HepG2 (cell line): Measurements from ENCODE around the gene OXLD1. TPM values are rescaled to one million over a fixed set of nuclear protein-coding genes. Genes with fewer than 3 reads are reported as not detected.
A peak's percentile ranks its signal among the peaks of the same experiment; 100 is the strongest.

ENCODE experiments used
- ATAC-seq: fragments of 200-7000 bp; cut with Tn5 transposase; 3 replicates; pipeline ENCODE4 v1.9.1; 2020; ENCODE audit warnings: mild to moderate bottlenecking, moderate library complexity
- BruUV-seq: library from RNA; stranded (reverse); fragments of 400-500 nt; replicated peaks from 2 replicates; lab custom pipeline; 2021; lab: Mats Ljungman, UMichigan
- CTCF ChIA-PET: fragments of 300-600 bp; formaldehyde crosslinking; extraction: SDS; loops from one replicate; lab custom pipeline; 2021; ENCODE audit warnings: low total read pairs, inconsistent platforms, low intra/inter-chr PET ratio; lab: Yijun Ruan, JAX
- POLR2A ChIA-PET: fragments of 350-600 bp; sonication (Branson Sonifier 250); formaldehyde crosslinking; loops from one replicate; lab custom pipeline; 2020; ENCODE audit warnings: antibody characterized with exemption, inconsistent platforms; lab: Yijun Ruan, JAX
- DNase-seq: peaks from one replicate; pipeline ENCODE4 v3.0.0-alpha.2; 2015; ENCODE audit warnings: low spot score
- FAIRE-seq: peaks from 3 replicates; lab custom pipeline; 2011; peaks lifted over from hg19 to GRCh38; lab: Jason Lieb, UNC
- H2AFZ ChIP-seq: one replicate; pipeline ENCODE4 v1.6.1; 2011; ENCODE audit warnings: low read length, inconsistent platforms
- H3K27ac ChIP-seq: fragments of 300-600 bp; 3 replicates; pipeline ENCODE4 v1.8.0; 2011; ENCODE audit warnings: mixed run types, mild to moderate bottlenecking, mixed read lengths, low read length, inconsistent platforms; ENCODE audit not compliant: insufficient read depth; ENCODE audit errors: extremely low read length
- H3K27me3 ChIP-seq, 2 experiments: fragments of 200-600 bp in 1 of 2; 2 replicates in 1 of 2; 3 replicates in 1 of 2; pipeline versions ENCODE4 v1.6.0 to v1.8.0; 2011; ENCODE audit warnings: low read length in 2 of 2, mild to moderate bottlenecking in 2 of 2, moderate library complexity in 2 of 2, inconsistent platforms in 1 of 2; ENCODE audit not compliant: insufficient read depth in 2 of 2, control insufficient read depth in 1 of 2
- H3K36me3 ChIP-seq, 2 experiments: fragments of 200-600 bp in 1 of 2; replicated peaks in 1 of 2; 2 replicates in 1 of 2; 3 replicates in 1 of 2; pipeline versions ENCODE4 v1.5.1 to v1.8.0; 2011; ENCODE audit warnings: low read length in 2 of 2, inconsistent platforms in 1 of 2; ENCODE audit not compliant: insufficient read depth in 2 of 2, control insufficient read depth in 1 of 2
- H3K4me1 ChIP-seq: 2 replicates; pipeline ENCODE4 v1.5.1; 2012; ENCODE audit warnings: low read length, inconsistent platforms; ENCODE audit not compliant: insufficient read depth
- H3K4me2 ChIP-seq: 2 replicates; pipeline ENCODE4 v1.6.0; 2011; ENCODE audit warnings: low read depth, low read length, inconsistent platforms
- H3K4me3 ChIP-seq, 3 experiments: fragments of 200-600 bp in 1 of 3; sonication (generic), shearing (Covaris generic) in 1 of 3; replicated peaks in 1 of 3; 2 replicates each; pipeline ENCODE4 v1.5.1; 2011 to 2016; ENCODE audit warnings: low read length in 3 of 3, inconsistent platforms in 2 of 3, low read depth in 2 of 3, mild to moderate bottlenecking in 2 of 3, control low read depth in 1 of 3, mixed read lengths in 1 of 3; ENCODE audit not compliant: insufficient read depth in 1 of 3
- H3K79me2 ChIP-seq: one replicate; pipeline ENCODE4 v1.6.1; 2011; ENCODE audit warnings: low read length, inconsistent platforms; ENCODE audit not compliant: insufficient read depth
- H3K9ac ChIP-seq: 2 replicates; pipeline ENCODE4 v1.6.0; 2011; ENCODE audit warnings: mild to moderate bottlenecking, low read depth, low read length, inconsistent platforms; ENCODE audit not compliant: insufficient read depth
- H3K9me3 ChIP-seq: 2 replicates; pipeline ENCODE4 v1.5.1; 2012; ENCODE audit warnings: mild to moderate bottlenecking, low read length
- H4K20me1 ChIP-seq: 2 replicates; pipeline ENCODE4 v1.6.0; 2011; ENCODE audit warnings: inconsistent platforms, mild to moderate bottlenecking, low read length, moderate library complexity; ENCODE audit not compliant: insufficient read depth
- AGO2 ChIP-seq: fragments of 200-400 bp; formaldehyde crosslinking; optimal IDR thresholded peaks from 2 replicates; pipeline ENCODE3; 2017; ENCODE audit warnings: mild to moderate bottlenecking, low read depth, low read length, moderate library complexity
- CHCHD3 ChIP-seq: sonication (generic); formaldehyde crosslinking; IDR thresholded peaks from 2 replicates; pipeline ENCODE4 v1.8.0; 2022; ENCODE audit warnings: mild to moderate bottlenecking, missing genetic modification reagents, moderate library complexity
- JUN ChIP-seq: sonication (generic); formaldehyde crosslinking; IDR thresholded peaks from 2 replicates; pipeline ENCODE4 v1.4.0; 2020; ENCODE audit warnings: mild to moderate bottlenecking, missing genetic modification reagents
- LBX2 ChIP-seq: sonication (generic); formaldehyde crosslinking; IDR thresholded peaks from 2 replicates; pipeline ENCODE4 v1.5.0; 2020; ENCODE audit warnings: missing genetic modification reagents, mild to moderate bottlenecking, borderline replicate concordance
- SALL1 ChIP-seq: sonication (generic); formaldehyde crosslinking; IDR thresholded peaks from 2 replicates; pipeline ENCODE4 v1.8.0; 2022; ENCODE audit warnings: mild to moderate bottlenecking, missing genetic modification reagents
- SMAD1 ChIP-seq: sonication (generic); formaldehyde crosslinking; IDR thresholded peaks from 2 replicates; pipeline ENCODE4 v1.4.0; 2020; ENCODE audit warnings: missing genetic modification reagents, low read depth, mild to moderate bottlenecking, borderline replicate concordance
- SOX5 ChIP-seq: IDR thresholded peaks from 2 replicates; pipeline ENCODE4 v1.6.1; 2016; ENCODE audit warnings: borderline replicate concordance
- STAG1 ChIP-seq: sonication (generic); formaldehyde crosslinking; IDR thresholded peaks from 2 replicates; pipeline ENCODE4 v1.4.0; 2020; ENCODE audit warnings: missing genetic modification reagents
- STAT5B ChIP-seq: sonication (generic); formaldehyde crosslinking; IDR thresholded peaks from 2 replicates; pipeline ENCODE4 v1.4.0; 2020; ENCODE audit warnings: missing genetic modification reagents
- TOE1 ChIP-seq: sonication (generic); formaldehyde crosslinking; IDR thresholded peaks from 2 replicates; pipeline ENCODE4 v1.4.0; 2020; ENCODE audit warnings: mild to moderate bottlenecking, missing genetic modification reagents
- ZIK1 ChIP-seq: sonication (generic); formaldehyde crosslinking; IDR thresholded peaks from 2 replicates; pipeline ENCODE4 v1.5.0; 2020; ENCODE audit warnings: mild to moderate bottlenecking, low read depth, missing genetic modification reagents, borderline replicate concordance
- ZMAT5 ChIP-seq: sonication (generic); formaldehyde crosslinking; IDR thresholded peaks from 2 replicates; pipeline ENCODE4 v1.5.0; 2020; ENCODE audit warnings: mild to moderate bottlenecking, low read depth, missing genetic modification reagents, borderline replicate concordance
- ZNF12 ChIP-seq: sonication (generic); formaldehyde crosslinking; IDR thresholded peaks from 2 replicates; pipeline ENCODE4 v1.5.0; 2020; ENCODE audit warnings: missing genetic modification reagents
- ZNF343 ChIP-seq: sonication (generic); formaldehyde crosslinking; IDR thresholded peaks from 2 replicates; pipeline ENCODE4 v1.4.0; 2020; ENCODE audit warnings: mild to moderate bottlenecking, missing genetic modification reagents
- ZNF431 ChIP-seq: sonication (generic); formaldehyde crosslinking; IDR thresholded peaks from 2 replicates; pipeline ENCODE4 v1.9.0; 2022; ENCODE audit warnings: missing genetic modification reagents, low read depth, mild to moderate bottlenecking, borderline replicate concordance
- ZNF749 ChIP-seq: sonication (generic); formaldehyde crosslinking; IDR thresholded peaks from 2 replicates; pipeline ENCODE4 v1.8.0; 2022; ENCODE audit warnings: mild to moderate bottlenecking, missing genetic modification reagents, moderate library complexity, borderline replicate concordance
- ZNF883 ChIP-seq: sonication (generic); formaldehyde crosslinking; IDR thresholded peaks from 2 replicates; pipeline ENCODE4 v1.5.1; 2020; ENCODE audit warnings: mild to moderate bottlenecking, missing genetic modification reagents; ENCODE audit errors: not compliant biosample characterization
- ZNF891 ChIP-seq: sonication (generic); formaldehyde crosslinking; IDR thresholded peaks from 2 replicates; pipeline ENCODE4 v1.5.0; 2020; ENCODE audit warnings: mild to moderate bottlenecking, missing genetic modification reagents
- WGBS: methylation state at CpG from one replicate; pipeline ENCODE4 v1.1.6; 2017; ENCODE audit warnings: low lambda C conversion rate; 5-methylcytosine and 5-hydroxymethylcytosine counted together
- in situ Hi-C: cut with HindIII; loops from 2 replicates; pipeline ENCODE4 v1.10.0; 2017; ENCODE audit warnings: low pct_unique_long_range_greater_than_20kb; ENCODE audit not compliant: extremely low pct_ligation_motif_present
- intact Hi-C: fragments of 100-400 bp; cut with micrococcal nuclease; formaldehyde crosslinking; loops from one replicate; pipeline ENCODE4 v1.10.0; 2022; ENCODE audit not compliant: unreplicated experiment
- polyA plus RNA-seq, 8 experiments: library from polyadenylated mRNA; depleted of rRNA in 3 of 8; stranded (reverse) in 7 of 8; unstranded in 1 of 8; fragments of >200 nt; fragmentation: Illumina TruSeq in 4 of 8; extraction: Trizol in 4 of 8; gene quantifications; 2 replicates each; pipeline versions ENCODE4 v1.2.1 to v1.2.3, GENCODE V29; 2011 to 2016; ENCODE audit warnings: low read depth in 4 of 8, missing spikeins in 1 of 8, mixed read lengths in 1 of 8; ENCODE audit not compliant: insufficient read depth in 1 of 8
- total RNA-seq, 5 experiments: library from RNA; depleted of rRNA; stranded (reverse); fragments of >200 nt; fragmentation: Illumina TruSeq; extraction: Trizol; gene quantifications; 2 replicates each; pipeline ENCODE4 v1.2.3, GENCODE V29; 2016; ENCODE audit warnings: low read depth in 1 of 5
- TF ChIP-seq, protein P1 (sequence below): sonication (generic); formaldehyde crosslinking; IDR thresholded peaks from 2 replicates; pipeline ENCODE4 v1.4.0; 2020; ENCODE audit warnings: missing genetic modification reagents
- TF ChIP-seq, protein P2 (sequence below): sonication (generic); formaldehyde crosslinking; IDR thresholded peaks from 2 replicates; pipeline ENCODE4 v1.4.0; 2020; ENCODE audit warnings: missing genetic modification reagents

The OXLD1 gene
- total and polyA plus RNA-seq, 2 of the 13 experiments (the other 11 are each of a cell fraction or from before 2014, with no cell fraction given): 27.1 to 37.5 TPM

- in situ Hi-C loops: no loop called here
- Histone ChIP-seq H3K27ac (no peak overlapping the region), H3K79me2 (no peaks in the 10 kb centered on the region), H4K20me1 (no peaks in the 10 kb centered on the region), H3K4me3 (peak overlapping the region in 1 of 3 experiments; percentile 27; a peak in 1 of 6 replicates), H3K4me2 (peak overlapping the region; percentile 41), H3K27me3 (peaks cover 0 to 10% of the 10 kb centered on the region in 2 experiments; a peak in 3 of 5 replicates), H3K9ac (peak overlapping the region; percentile 30; the same call in 1 of the 2 replicates), H3K4me1 (peaks cover 43% of the 10 kb centered on the region), H2AFZ (no peak overlapping the region), H3K9me3 (peaks cover 6% of the 10 kb centered on the region; the same call in 1 of the 2 replicates), H3K36me3 (no peaks in the 10 kb centered on the region)
- WGBS: 0% methylated on average over 2 of the region's 9 CpGs
- ATAC-seq (peak; percentile 3; the same call in 1 of the 3 replicates), DNase-seq (no peak), FAIRE-seq (no peak)
- CTCF ChIA-PET: no interaction called here
- intact Hi-C loops: no loop called here
- BruUV-seq: no TSS peak
- POLR2A ChIA-PET: interaction anchor here (1.1 to 1.8 kb wide), 3 partner anchors 8 to 52 kb away, joined by 3 to 5 read pairs (median 4); partner anchors contain the start of genes MRPL12, NPLOC4 and TSPAN10
- TF ChIP-seq, protein P1, sequence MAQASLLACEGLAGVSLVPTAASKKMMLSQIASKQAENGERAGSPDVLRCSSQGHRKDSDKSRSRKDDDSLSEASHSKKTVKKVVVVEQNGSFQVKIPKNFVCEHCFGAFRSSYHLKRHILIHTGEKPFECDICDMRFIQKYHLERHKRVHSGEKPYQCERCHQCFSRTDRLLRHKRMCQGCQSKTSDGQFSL: no peak
- TF ChIP-seq LBX2 (CRISPR knock-in tag) (no peak), ZNF883 (CRISPR knock-in tag) (no peak), ZMAT5 (no peak), AGO2 (no peak), ZNF891 (CRISPR knock-in tag) (no peak), TOE1 (no peak), STAG1 (CRISPR knock-in tag) (no peak), ZNF343 (CRISPR knock-in tag) (no peak), SALL1 (CRISPR knock-in tag) (peak; percentile 31; the same call in 1 of the 2 replicates), ZIK1 (no peak), ZNF431 (CRISPR knock-in tag) (no peak), SOX5 (CRISPR knock-in tag) (no peak), STAT5B (CRISPR knock-in tag) (no peak), ZNF12 (CRISPR knock-in tag) (no peak), CHCHD3 (0 out of 2 replicates have a peak, but pooled peaks have one; percentile 48), SMAD1 (CRISPR knock-in tag) (no peak), JUN (CRISPR knock-in tag) (0 out of 2 replicates have a peak, but pooled peaks have one; percentile 15), ZNF749 (CRISPR knock-in tag) (no peak)
- TF ChIP-seq, protein P2, sequence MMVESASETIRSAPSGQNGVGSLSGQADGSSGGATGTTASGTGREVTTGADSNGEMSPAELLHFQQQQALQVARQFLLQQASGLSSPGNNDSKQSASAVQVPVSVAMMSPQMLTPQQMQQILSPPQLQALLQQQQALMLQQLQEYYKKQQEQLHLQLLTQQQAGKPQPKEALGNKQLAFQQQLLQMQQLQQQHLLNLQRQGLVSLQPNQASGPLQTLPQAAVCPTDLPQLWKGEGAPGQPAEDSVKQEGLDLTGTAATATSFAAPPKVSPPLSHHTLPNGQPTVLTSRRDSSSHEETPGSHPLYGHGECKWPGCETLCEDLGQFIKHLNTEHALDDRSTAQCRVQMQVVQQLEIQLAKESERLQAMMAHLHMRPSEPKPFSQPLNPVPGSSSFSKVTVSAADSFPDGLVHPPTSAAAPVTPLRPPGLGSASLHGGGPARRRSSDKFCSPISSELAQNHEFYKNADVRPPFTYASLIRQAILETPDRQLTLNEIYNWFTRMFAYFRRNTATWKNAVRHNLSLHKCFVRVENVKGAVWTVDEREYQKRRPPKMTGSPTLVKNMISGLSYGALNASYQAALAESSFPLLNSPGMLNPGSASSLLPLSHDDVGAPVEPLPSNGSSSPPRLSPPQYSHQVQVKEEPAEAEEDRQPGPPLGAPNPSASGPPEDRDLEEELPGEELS: no peak
Observed at GRCh38 chr17:81650951-81651350, 15.5 kb downstream of the OXLD1 start.
